Calu3 (cell line): Measurements from ENCODE around the gene DCLK2. TPM values are rescaled to one million over a fixed set of nuclear protein-coding genes. Genes with fewer than 3 reads are reported as not detected.

Experiments
- BruUV-seq: library from RNA; stranded (reverse); fragments of 400-500 nt; replicated peaks from 2 replicates; lab custom pipeline; 2021; lab: Mats Ljungman, UMichigan
- CTCF ChIA-PET: fragments of 300-600 bp; sonication (Branson Sonifier 250); formaldehyde crosslinking; loops from one replicate; lab custom pipeline; 2022; ENCODE audit warnings: antibody characterized with exemption; lab: Charles Lee
- DNase-seq: peaks from one replicate; pipeline ENCODE4 v3.0.0; 2022
- H3K27ac Mint-ChIP-seq: one replicate; pipeline ENCODE4 v1.8.0; 2022; ENCODE audit warnings: mixed read lengths; ENCODE audit not compliant: unreplicated experiment
- H3K27me3 Mint-ChIP-seq: one replicate; pipeline ENCODE4 v1.8.0; 2022; ENCODE audit warnings: mixed read lengths; ENCODE audit not compliant: unreplicated experiment
- H3K36me3 Mint-ChIP-seq: one replicate; pipeline ENCODE4 v1.8.0; 2022; ENCODE audit warnings: mild to moderate bottlenecking, moderate library complexity, mixed read lengths; ENCODE audit not compliant: insufficient read depth, unreplicated experiment
- H3K4me1 Mint-ChIP-seq: one replicate; pipeline ENCODE4 v1.8.0; 2022; ENCODE audit warnings: mild to moderate bottlenecking, low read depth, mixed read lengths; ENCODE audit not compliant: unreplicated experiment
- H3K4me3 Mint-ChIP-seq: one replicate; pipeline ENCODE4 v1.8.0; 2022; ENCODE audit warnings: mild to moderate bottlenecking, low read depth, moderate library complexity, mixed read lengths; ENCODE audit not compliant: unreplicated experiment
- H3K9me3 Mint-ChIP-seq: one replicate; pipeline ENCODE4 v1.8.0; 2022; ENCODE audit warnings: low read depth, mixed read lengths; ENCODE audit not compliant: unreplicated experiment
- CTCF ChIP-seq: fragments of 200-600 bp; IDR thresholded peaks from one replicate; pipeline ENCODE4 v1.8.0; 2022; ENCODE audit warnings: antibody characterized with exemption; ENCODE audit not compliant: unreplicated experiment
- intact Hi-C: fragments of 100-400 bp; cut with micrococcal nuclease; formaldehyde crosslinking; loops from one replicate; pipeline ENCODE4 v1.10.0; 2022; ENCODE audit not compliant: unreplicated experiment
- total RNA-seq: library from RNA; stranded (reverse); gene quantifications from 2 replicates; pipeline ENCODE4 v1.2.3, GENCODE V29; 2022

DCLK2 gene
- total RNA-seq, 1 experiment from 2014 or later: 0.31 TPM

- H3K36me3 Mint-ChIP-seq: no peaks in the 10 kb centered on the region
- no peak overlapping the region for H3K4me3 Mint-ChIP-seq
- no peaks in the 10 kb centered on the region for H3K4me1 Mint-ChIP-seq
- H3K27me3 Mint-ChIP-seq: no peaks in the 10 kb centered on the region
- H3K9me3 Mint-ChIP-seq: no peaks in the 10 kb centered on the region
- intact Hi-C loops: no loop called here
- no peak overlapping the region for H3K27ac Mint-ChIP-seq
- CTCF ChIA-PET: no interaction called here
- DNase-seq: no peak
- TF ChIP-seq CTCF: no peak
- BruUV-seq: no TSS peak
Measured at GRCh38 chr4:150164956-150165629, 86.8 kb downstream of the DCLK2 start.

- no peak for DNase-seq
- TF ChIP-seq CTCF: no peak
- no peak overlapping the region for H3K4me3 Mint-ChIP-seq
- H3K4me1 Mint-ChIP-seq: no peaks in the 10 kb centered on the region
- no peaks in the 10 kb centered on the region for H3K27me3 Mint-ChIP-seq
- CTCF ChIA-PET: no interaction called here
- intact Hi-C loops: no loop called here
- no peaks in the 10 kb centered on the region for H3K36me3 Mint-ChIP-seq
- BruUV-seq: no TSS peak
- H3K9me3 Mint-ChIP-seq: no peaks in the 10 kb centered on the region
- no peak overlapping the region for H3K27ac Mint-ChIP-seq
Measured at GRCh38 chr4:150167054-150167453, 88.8 kb downstream of the DCLK2 start.

- no peak for DNase-seq
- Mint-ChIP-seq H3K27me3 (no peaks in the 10 kb centered on the region), H3K4me1 (no peaks in the 10 kb centered on the region), H3K4me3 (no peak overlapping the region), H3K9me3 (no peaks in the 10 kb centered on the region), H3K27ac (no peak overlapping the region), H3K36me3 (no peaks in the 10 kb centered on the region)
- CTCF ChIA-PET: no interaction called here
- BruUV-seq: no TSS peak
- intact Hi-C loops: no loop called here
- TF ChIP-seq CTCF: no peak
Measured at GRCh38 chr4:150173432-150173861, 95.2 kb downstream of the DCLK2 start.

GRCh38 chr4:150173982-150174398 is 95.7 kb downstream of the DCLK2 start:
- H3K27ac Mint-ChIP-seq: no peak overlapping the region
- H3K36me3 Mint-ChIP-seq: no peaks in the 10 kb centered on the region
- intact Hi-C loops: no loop called here
- H3K4me3 Mint-ChIP-seq: no peak overlapping the region
- DNase-seq: no peak
- TF ChIP-seq CTCF: no peak
- H3K4me1 Mint-ChIP-seq: no peaks in the 10 kb centered on the region
- no peaks in the 10 kb centered on the region for H3K27me3 Mint-ChIP-seq
- no TSS peak for BruUV-seq
- H3K9me3 Mint-ChIP-seq: no peaks in the 10 kb centered on the region
- CTCF ChIA-PET: no interaction called here
